Measurements from ENCODE around the gene C1QTNF8.

- no peak for TF ChIP-seq CTCF (IDR thresholded peaks at IDR 0.05)
- TF ChIP-seq POLR2A (IDR thresholded peaks at IDR 0.05) = no peak
- TF ChIP-seq POLR2AphosphoS5 (IDR thresholded peaks at IDR 0.05) = no peak
Measured at GRCh38 chr16:1060416-1061340, 35.4 kb downstream of the C1QTNF8 start.

Data from prostate gland (tissue), 2 donors.